OCI-LY3 (cell line): ENCODE results near the gene RTTN.

Source experiments
- EZH2phosphoT487 ChIP-seq: fragments of 200-600 bp; shearing (Covaris generic); IDR thresholded peaks from 2 replicates; pipeline ENCODE4 v1.6.1; 2018; ENCODE audit warnings: antibody characterized with exemption, mixed run types, low read depth
- TF ChIP-seq, protein P1 (sequence below): fragments of 200-600, 300-600 bp; sonication (generic); IDR thresholded peaks from 2 replicates; pipeline ENCODE4 v1.5.1; 2014; ENCODE audit warnings: antibody characterized with exemption, low read length, low read depth

DNA sequence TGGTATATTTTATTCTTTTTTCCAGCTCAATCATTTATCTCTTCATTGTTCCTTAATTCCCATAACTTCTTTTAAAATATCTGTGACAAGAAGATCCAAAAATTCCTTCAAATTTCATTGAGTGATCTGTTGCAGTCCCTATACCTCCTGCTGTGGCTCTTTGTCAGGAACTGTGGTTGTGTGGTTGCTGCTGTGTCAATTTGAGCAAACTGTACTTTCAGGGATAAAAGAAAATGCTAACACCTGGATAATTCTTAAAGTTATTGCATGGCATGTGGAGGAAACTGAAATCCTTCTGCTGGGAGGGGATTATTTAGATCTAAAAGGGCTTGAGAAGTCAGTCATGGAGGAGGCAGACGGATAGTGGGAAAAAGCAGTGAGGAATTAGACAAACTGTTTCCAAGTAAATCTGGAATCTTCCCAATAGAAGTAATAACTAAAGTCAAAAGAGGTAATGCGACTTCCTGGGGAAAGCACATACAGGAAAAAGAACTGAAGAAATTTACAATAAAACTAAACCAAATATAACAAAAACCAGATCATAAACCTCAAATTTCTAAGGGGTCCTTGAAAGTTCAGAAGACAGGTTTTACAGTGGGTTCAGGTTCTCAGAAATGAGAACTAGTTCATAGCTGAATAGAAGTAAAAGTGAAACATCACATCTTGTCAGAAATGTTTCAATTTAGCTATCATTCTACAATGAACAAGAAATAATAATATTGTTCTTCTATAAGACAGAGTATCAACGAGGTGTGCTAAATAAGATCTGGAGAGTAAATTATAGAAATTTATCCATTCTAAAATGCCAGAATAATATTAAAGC lies 224.3 kb downstream of the RTTN start:
- TF ChIP-seq, protein P1, sequence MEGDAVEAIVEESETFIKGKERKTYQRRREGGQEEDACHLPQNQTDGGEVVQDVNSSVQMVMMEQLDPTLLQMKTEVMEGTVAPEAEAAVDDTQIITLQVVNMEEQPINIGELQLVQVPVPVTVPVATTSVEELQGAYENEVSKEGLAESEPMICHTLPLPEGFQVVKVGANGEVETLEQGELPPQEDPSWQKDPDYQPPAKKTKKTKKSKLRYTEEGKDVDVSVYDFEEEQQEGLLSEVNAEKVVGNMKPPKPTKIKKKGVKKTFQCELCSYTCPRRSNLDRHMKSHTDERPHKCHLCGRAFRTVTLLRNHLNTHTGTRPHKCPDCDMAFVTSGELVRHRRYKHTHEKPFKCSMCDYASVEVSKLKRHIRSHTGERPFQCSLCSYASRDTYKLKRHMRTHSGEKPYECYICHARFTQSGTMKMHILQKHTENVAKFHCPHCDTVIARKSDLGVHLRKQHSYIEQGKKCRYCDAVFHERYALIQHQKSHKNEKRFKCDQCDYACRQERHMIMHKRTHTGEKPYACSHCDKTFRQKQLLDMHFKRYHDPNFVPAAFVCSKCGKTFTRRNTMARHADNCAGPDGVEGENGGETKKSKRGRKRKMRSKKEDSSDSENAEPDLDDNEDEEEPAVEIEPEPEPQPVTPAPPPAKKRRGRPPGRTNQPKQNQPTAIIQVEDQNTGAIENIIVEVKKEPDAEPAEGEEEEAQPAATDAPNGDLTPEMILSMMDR, result no peak
- no peak for TF ChIP-seq EZH2phosphoT487
